DOHH2 (cell line): ENCODE data around the gene SOSTDC1.

ENCODE experiments used
- EZH2phosphoT487 ChIP-seq: fragments of 200-600 bp; sonication (generic); IDR thresholded peaks from 2 replicates; pipeline ENCODE4 v1.6.1; 2017; ENCODE audit warnings: borderline replicate concordance, mild to moderate bottlenecking, antibody characterized with exemption, low read length, moderate library complexity, mixed read lengths
- TF ChIP-seq, protein P1 (sequence below): fragments of 200-600 bp; sonication (generic); IDR thresholded peaks from one replicate; pipeline ENCODE4 v1.5.1; 2014; ENCODE audit warnings: antibody characterized with exemption, mild to moderate bottlenecking, low read depth, low read length; ENCODE audit not compliant: poor library complexity, severe bottlenecking

GRCh38 chr7:16455591-16455990 is 9.9 kb downstream of the SOSTDC1 start:
- TF ChIP-seq, protein P1, sequence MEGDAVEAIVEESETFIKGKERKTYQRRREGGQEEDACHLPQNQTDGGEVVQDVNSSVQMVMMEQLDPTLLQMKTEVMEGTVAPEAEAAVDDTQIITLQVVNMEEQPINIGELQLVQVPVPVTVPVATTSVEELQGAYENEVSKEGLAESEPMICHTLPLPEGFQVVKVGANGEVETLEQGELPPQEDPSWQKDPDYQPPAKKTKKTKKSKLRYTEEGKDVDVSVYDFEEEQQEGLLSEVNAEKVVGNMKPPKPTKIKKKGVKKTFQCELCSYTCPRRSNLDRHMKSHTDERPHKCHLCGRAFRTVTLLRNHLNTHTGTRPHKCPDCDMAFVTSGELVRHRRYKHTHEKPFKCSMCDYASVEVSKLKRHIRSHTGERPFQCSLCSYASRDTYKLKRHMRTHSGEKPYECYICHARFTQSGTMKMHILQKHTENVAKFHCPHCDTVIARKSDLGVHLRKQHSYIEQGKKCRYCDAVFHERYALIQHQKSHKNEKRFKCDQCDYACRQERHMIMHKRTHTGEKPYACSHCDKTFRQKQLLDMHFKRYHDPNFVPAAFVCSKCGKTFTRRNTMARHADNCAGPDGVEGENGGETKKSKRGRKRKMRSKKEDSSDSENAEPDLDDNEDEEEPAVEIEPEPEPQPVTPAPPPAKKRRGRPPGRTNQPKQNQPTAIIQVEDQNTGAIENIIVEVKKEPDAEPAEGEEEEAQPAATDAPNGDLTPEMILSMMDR, result no peak
- TF ChIP-seq EZH2phosphoT487, result no peak
